Esophagus (tissue), 2 donors: ENCODE data around the gene PLEK2. TPM values are rescaled to one million over a fixed set of nuclear protein-coding genes. Genes with fewer than 3 reads are reported as not detected.

Experiments
- H3K27ac ChIP-seq, 2 donors: one replicate each; pipeline ENCODE4 v1.5.1; 2013; ENCODE audit warnings: low read depth in 2 of 2, mild to moderate bottlenecking in 2 of 2, inconsistent platforms in 1 of 2, low read length in 1 of 2, moderate library complexity in 1 of 2
- H3K27me3 ChIP-seq, 2 donors: one replicate each; pipeline ENCODE4 v1.6.1; 2013; ENCODE audit warnings: low read length in 2 of 2, control low read depth in 1 of 2, mild to moderate bottlenecking in 1 of 2; ENCODE audit not compliant: insufficient read depth in 2 of 2, control insufficient read depth in 1 of 2
- H3K36me3 ChIP-seq, 2 donors: one replicate each; pipeline ENCODE4 v1.6.1; 2013; ENCODE audit warnings: low read length in 1 of 2; ENCODE audit not compliant: control insufficient read depth in 2 of 2, insufficient read depth in 2 of 2
- H3K4me1 ChIP-seq, 2 donors: one replicate each; pipeline ENCODE4 v1.6.1; 2013; ENCODE audit warnings: low read length in 1 of 2; ENCODE audit not compliant: control insufficient read depth in 2 of 2, insufficient read depth in 2 of 2
- H3K4me3 ChIP-seq, 2 donors: one replicate each; pipeline ENCODE4 v1.5.1; 2013; ENCODE audit warnings: low read length in 2 of 2, mild to moderate bottlenecking in 2 of 2, low read depth in 1 of 2, moderate library complexity in 1 of 2
- H3K9me3 ChIP-seq, 2 donors: one replicate each; pipeline ENCODE4 v1.6.1; 2013; ENCODE audit warnings: mild to moderate bottlenecking in 2 of 2, low read depth in 1 of 2, low read length in 1 of 2, moderate library complexity in 1 of 2; ENCODE audit not compliant: control insufficient read depth in 2 of 2, insufficient read depth in 1 of 2
- WGBS, 2 donors: extraction: QIAGEN DNeasy Blood & Tissue Kit; methylation state at CpG; one replicate each; pipeline ENCODE4 v1.1.7; 2013; 5-methylcytosine and 5-hydroxymethylcytosine counted together
- polyA plus RNA-seq, 2 donors: library from polyadenylated mRNA; stranded (reverse); fragments of 200-250 nt; gene quantifications; one replicate each; pipeline ENCODE4 v1.2.3, GENCODE V29; 2013
- donor health status: healthy with polysubstance abuse.
- donor health status: Bipolar disorder and iron deficiency.

The PLEK2 gene
- polyA plus RNA-seq, 2 donors: 16.5 to 19.0 TPM

DNA sequence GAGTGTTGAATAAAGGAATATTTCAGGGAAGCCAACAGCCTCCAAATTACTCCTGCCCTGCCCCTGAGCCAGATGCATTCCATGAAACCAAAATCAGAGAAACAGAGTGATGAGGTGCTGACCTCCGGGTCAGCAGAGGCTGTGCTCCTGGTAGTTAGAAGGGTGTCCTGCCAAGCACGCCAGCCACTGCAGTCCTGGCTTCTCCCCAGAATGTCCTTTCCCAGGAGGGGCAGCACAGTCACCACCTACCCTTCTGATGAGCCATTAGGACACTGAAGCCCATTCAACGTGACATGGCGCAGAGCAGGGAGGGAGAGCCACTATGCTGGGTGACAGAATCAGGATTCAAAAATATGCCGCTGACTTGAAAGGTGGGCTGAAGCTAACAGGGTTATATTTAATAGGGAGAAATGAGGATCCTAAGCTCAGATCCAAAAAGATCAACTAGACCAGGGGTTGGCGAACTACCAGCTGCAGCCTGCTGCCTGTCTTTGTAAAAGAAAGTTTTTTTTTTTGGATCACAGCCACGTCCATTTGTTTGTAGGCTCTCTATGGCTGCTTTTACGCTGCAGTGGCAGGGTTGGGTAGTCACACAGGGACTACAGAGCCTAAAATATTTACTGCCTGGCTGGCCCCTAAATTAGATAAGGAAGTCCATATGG is 34.5 kb upstream of the PLEK2 start:
- Histone ChIP-seq H3K27ac (no peak overlapping the region), H3K36me3 (no peaks in the 10 kb centered on the region), H3K4me1 (no peaks in the 10 kb centered on the region), H3K4me3 (no peak overlapping the region), H3K9me3 (no peaks in the 10 kb centered on the region), H3K27me3 (no peaks in the 10 kb centered on the region)
- 52 to 57% methylated on average over 8 of the region's 8 CpGs for WGBS, 2 donors

DNA sequence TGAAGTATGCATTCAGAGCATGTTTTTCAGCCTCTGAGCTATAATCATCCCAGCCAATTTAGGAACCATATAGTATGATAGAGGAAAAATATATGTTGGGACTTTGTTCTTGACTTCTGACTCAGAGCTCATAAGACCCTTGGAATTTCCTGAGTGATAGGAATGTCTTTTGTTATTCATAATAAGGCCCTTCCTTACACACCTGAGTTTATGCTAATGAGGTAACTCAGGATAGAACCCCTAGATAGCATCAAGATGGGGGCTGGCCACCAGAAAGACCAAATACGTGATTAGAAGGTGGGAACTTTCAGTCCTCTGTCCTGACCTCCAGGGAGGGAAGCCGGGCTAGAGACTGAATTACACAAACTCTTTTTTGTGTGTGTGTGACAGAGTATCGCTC is 32.4 kb upstream of the PLEK2 start:
- no peak overlapping the region for H3K4me3 ChIP-seq
- no peaks in the 10 kb centered on the region for H3K36me3 ChIP-seq
- no peaks in the 10 kb centered on the region for H3K9me3 ChIP-seq
- H3K27me3 ChIP-seq: no peaks in the 10 kb centered on the region
- no peaks in the 10 kb centered on the region for H3K4me1 ChIP-seq
- no peak overlapping the region for H3K27ac ChIP-seq
- WGBS, 2 donors: 84 to 85% methylated on average over 3 of the region's 3 CpGs

GRCh38 chr14:67442139-67442906 is 30.4 kb upstream of the PLEK2 start:
- 69 to 82% methylated on average over 8 of the region's 8 CpGs for WGBS, 2 donors

GRCh38 chr14:67441672-67442071 is 29.7 kb upstream of the PLEK2 start:
- H3K27me3 ChIP-seq: no peaks in the 10 kb centered on the region
- H3K36me3 ChIP-seq: no peaks in the 10 kb centered on the region
- WGBS, 2 donors: 91% methylated on average over 8 of the region's 8 CpGs
- no peak overlapping the region for H3K4me3 ChIP-seq
- H3K27ac ChIP-seq: no peak overlapping the region
- H3K9me3 ChIP-seq: no peaks in the 10 kb centered on the region
- no peaks in the 10 kb centered on the region for H3K4me1 ChIP-seq

More at GRCh38 chr14:67442139-67442906, 30.4 kb upstream of the PLEK2 start:
- H3K9me3 ChIP-seq: no peaks in the 10 kb centered on the region
- H3K36me3 ChIP-seq: no peaks in the 10 kb centered on the region
- no peaks in the 10 kb centered on the region for H3K4me1 ChIP-seq
- H3K4me3 ChIP-seq: no peak overlapping the region
- H3K27ac ChIP-seq: no peak overlapping the region
- no peaks in the 10 kb centered on the region for H3K27me3 ChIP-seq

DNA sequence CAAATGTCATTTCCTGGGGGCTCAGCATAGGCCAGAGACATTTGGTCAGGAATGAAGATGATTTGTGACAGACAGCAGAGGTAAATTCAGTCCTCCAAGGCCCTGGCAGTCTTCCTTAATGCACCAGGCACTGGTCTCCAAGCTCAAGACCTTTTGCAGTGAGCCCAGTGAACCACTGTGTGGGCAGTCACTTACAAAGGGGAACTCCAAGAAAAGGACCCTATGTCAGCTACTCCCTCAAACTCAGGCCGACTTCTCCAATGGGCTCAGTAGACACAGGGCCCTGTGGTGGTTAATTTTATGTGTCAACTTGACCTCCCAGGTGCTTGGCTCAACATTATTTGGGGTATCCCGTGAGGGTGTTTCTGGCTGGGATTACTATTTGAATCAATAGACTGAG is 29.3 kb upstream of the PLEK2 start:
- H3K4me3 ChIP-seq: no peak overlapping the region
- no peaks in the 10 kb centered on the region for H3K9me3 ChIP-seq
- H3K36me3 ChIP-seq: no peaks in the 10 kb centered on the region
- H3K27me3 ChIP-seq: no peaks in the 10 kb centered on the region
- 85 to 86% methylated on average over 2 of the region's 2 CpGs for WGBS, 2 donors
- no peak overlapping the region for H3K27ac ChIP-seq
- H3K4me1 ChIP-seq: no peaks in the 10 kb centered on the region

DNA sequence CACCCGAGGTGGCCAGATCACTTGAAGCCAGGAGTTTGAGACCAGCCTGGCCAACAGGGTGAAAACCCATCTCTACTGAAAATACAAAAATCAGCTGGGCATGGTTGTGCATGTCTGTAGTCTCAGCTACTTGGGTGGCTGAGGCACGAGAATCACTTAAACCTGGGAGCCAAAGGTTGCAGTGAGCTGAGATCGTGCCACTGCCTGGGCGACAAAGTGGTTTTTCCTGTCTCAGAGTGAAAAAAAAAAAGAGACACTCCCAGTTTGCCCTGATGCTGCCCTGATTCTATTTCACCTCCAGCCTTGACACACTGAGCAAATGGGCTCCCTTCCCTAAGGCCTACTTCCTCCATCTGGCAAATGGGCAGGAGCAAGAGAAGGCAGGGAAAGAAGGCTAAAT is 28.5 kb upstream of the PLEK2 start:
- H3K4me1 ChIP-seq: no peaks in the 10 kb centered on the region
- peak overlapping the region in 1 of 2 donors; percentile 56 for H3K27ac ChIP-seq
- H3K36me3 ChIP-seq: no peaks in the 10 kb centered on the region
- WGBS, 2 donors: 28 to 44% methylated on average over 4 of the region's 4 CpGs
- H3K4me3 ChIP-seq: no peak overlapping the region
- no peaks in the 10 kb centered on the region for H3K27me3 ChIP-seq
- H3K9me3 ChIP-seq: no peaks in the 10 kb centered on the region

GRCh38 chr14:67438969-67439368 is 27.0 kb upstream of the PLEK2 start:
- Histone ChIP-seq H3K9me3 (no peaks in the 10 kb centered on the region), H3K4me3 (no peak overlapping the region), H3K27me3 (no peaks in the 10 kb centered on the region), H3K36me3 (no peaks in the 10 kb centered on the region), H3K27ac (no peak overlapping the region), H3K4me1 (no peaks in the 10 kb centered on the region)
- 84 to 86% methylated on average over 1 of the region's 1 CpG for WGBS, 2 donors

DNA sequence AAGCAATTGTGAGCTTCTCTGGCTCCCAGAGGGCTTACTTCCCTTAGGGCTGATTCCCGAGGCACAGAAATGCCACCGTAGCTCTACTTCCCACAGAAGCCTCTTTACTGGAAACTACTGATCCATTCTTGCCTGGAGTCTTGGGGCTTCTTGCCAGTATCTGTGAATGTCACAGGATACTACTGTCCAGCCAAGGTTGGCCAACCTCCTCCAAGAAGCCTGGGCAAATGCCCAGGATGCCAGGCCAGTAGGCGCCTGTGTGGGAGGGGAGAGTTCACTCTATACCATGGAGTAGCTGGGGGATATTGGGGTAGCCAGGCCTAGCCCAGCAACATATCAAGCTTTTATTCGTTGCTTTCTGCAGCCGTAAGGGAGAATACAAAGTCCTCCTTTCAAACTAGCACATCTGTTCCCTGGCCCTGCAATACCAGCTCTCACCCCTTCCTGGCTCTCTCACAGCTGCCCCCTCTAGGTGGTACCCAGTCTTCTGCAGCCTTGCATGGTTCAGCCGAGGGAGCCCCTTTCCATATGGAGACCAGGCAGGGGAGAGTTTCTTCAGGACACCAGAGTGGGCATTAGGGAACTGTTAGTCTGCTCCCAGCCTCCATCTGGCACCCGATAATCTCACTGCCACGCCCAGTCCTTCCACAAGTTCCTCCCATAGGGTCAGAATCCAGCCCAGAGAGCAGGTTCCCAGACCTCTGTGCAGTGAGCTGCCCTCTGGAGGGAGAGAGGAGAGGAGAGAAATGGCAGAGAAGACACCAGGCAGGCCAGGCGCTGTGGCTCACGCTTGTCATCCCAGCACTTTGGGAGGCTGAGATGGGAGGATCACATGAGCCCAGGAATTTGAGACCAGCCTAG is 24.3 kb upstream of the PLEK2 start:
- 73 to 88% methylated on average over 10 of the region's 10 CpGs for WGBS, 2 donors
- H3K9me3 ChIP-seq: no peaks in the 10 kb centered on the region
- no peak overlapping the region for H3K4me3 ChIP-seq
- H3K27ac ChIP-seq: no peak overlapping the region
- H3K27me3 ChIP-seq: no peaks in the 10 kb centered on the region
- no peaks in the 10 kb centered on the region for H3K36me3 ChIP-seq
- H3K4me1 ChIP-seq: no peaks in the 10 kb centered on the region

DNA sequence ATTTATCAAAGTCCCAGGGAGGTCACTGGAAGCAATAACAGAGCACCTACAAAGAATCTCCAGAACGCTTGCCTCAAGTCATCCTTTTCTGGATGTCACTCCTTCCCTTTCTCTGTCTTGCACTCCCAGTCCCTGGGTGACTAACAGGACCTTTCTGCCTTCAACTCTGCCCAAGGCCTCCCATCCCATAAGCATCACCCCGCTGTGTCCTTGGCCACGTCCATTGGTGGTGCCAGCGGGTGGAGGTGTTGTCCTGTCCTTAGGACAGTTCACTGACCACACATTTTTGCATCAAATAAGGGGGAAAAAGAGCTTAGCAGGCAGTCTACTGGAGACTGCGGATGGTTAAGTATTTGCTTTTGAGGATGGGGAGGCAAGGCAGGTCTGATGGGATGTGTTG is 23.6 kb upstream of the PLEK2 start:
- Histone ChIP-seq H3K27me3 (no peaks in the 10 kb centered on the region), H3K4me3 (no peak overlapping the region), H3K36me3 (no peaks in the 10 kb centered on the region), H3K27ac (no peak overlapping the region), H3K4me1 (no peaks in the 10 kb centered on the region), H3K9me3 (no peaks in the 10 kb centered on the region)
- 92 to 96% methylated on average over 5 of the region's 5 CpGs for WGBS, 2 donors
